Transverse colon (tissue), 4 donors: ENCODE results near the gene GOLGA8S. TPM values are rescaled to one million over a fixed set of nuclear protein-coding genes. Genes with fewer than 3 reads are reported as not detected.
"Not testable (repeated sequence)": the region's sequence is repeated elsewhere in the genome, so short reads cannot be mapped to it uniquely, and the experiment has no call there.

Experiments
- DNase-seq: peaks from one replicate; pipeline ENCODE4 v3.0.0-alpha.2; 2019
- H3K27ac ChIP-seq, 4 donors: fragments of 200-600 bp; sonication (generic); 2 replicates each; pipeline ENCODE4 v1.5.1; 2016 to 2018; ENCODE audit warnings: inconsistent platforms in 4 of 4
- H3K27me3 ChIP-seq: fragments of 200-600 bp; sonication (generic); 2 replicates; pipeline ENCODE4 v1.5.1; 2017; ENCODE audit warnings: inconsistent platforms
- H3K36me3 ChIP-seq, 4 donors: fragments of 200-600 bp; sonication (generic); 2 replicates each; pipeline ENCODE4 v1.5.1; 2017 to 2019; ENCODE audit warnings: inconsistent platforms in 4 of 4
- H3K4me1 ChIP-seq, 4 donors: fragments of 200-600 bp; sonication (generic); 2 replicates each; pipeline ENCODE4 v1.5.1; 2017 to 2020; ENCODE audit warnings: inconsistent platforms in 4 of 4
- H3K4me3 ChIP-seq, 4 donors: fragments of 200-600 bp; sonication (generic); 1 replicate in 1 of 4; 2 replicates in 3 of 4; pipeline versions ENCODE4 v1.5.1 to v1.6.1; 2017 to 2019; ENCODE audit warnings: inconsistent platforms in 4 of 4
- H3K9me3 ChIP-seq, 2 donors: fragments of 200-600 bp; sonication (generic); 2 replicates each; pipeline ENCODE4 v1.5.1; 2017 to 2019; ENCODE audit warnings: inconsistent platforms in 2 of 2
- EP300 ChIP-seq: sonication (generic); formaldehyde crosslinking; IDR thresholded peaks from one replicate; pipeline ENCODE4 v1.6.1; 2017; ENCODE audit warnings: antibody characterized with exemption, low read depth
- POLR2A ChIP-seq: fragments of 450-650 bp; IDR thresholded peaks from one replicate; pipeline ENCODE4 v1.6.1; 2016; ENCODE audit warnings: antibody characterized with exemption, mild to moderate bottlenecking, moderate library complexity
- POLR2AphosphoS5 ChIP-seq, 3 donors: sonication (generic); formaldehyde crosslinking; IDR thresholded peaks; one replicate each; pipeline ENCODE4 v1.6.1; 2016; ENCODE audit warnings: antibody characterized with exemption in 3 of 3
- WGBS, 2 donors: methylation state at CpG; one replicate each; pipeline ENCODE4 v1.1.5; 2018; ENCODE audit warnings: low coverage in 1 of 2; 5-methylcytosine and 5-hydroxymethylcytosine counted together
- in situ Hi-C, 4 donors: fragments of 200-750 bp; cut with MboI; loops; one replicate each; pipeline versions ENCODE4 v1.15.0 to v1.15.1; 2017; ENCODE audit warnings: low sequenced_read_pairs in 3 of 4, low pct_ligation_motif_present in 1 of 4, low pct_unique_long_range_greater_than_20kb in 1 of 4
- intact Hi-C: fragments of 100-400 bp; cut with DNase I; formaldehyde crosslinking; loops from one replicate; pipeline ENCODE4 v1.15.1; 2023; ENCODE audit warnings: low total_unique reads
- total RNA-seq, 4 donors: library from RNA; depleted of rRNA; stranded (reverse); fragments of >200 nt; gene quantifications; one replicate each; pipeline ENCODE4 v1.1.0, GENCODE V29; 2016
- TF ChIP-seq, protein P1 (sequence below), 5 experiments: fragments of 200-600 bp in 3 of 5; fragments of 450-650 bp in 2 of 5; sonication (generic) in 3 of 5; IDR thresholded peaks; 1 replicate in 2 of 5; 2 replicates in 3 of 5; pipeline ENCODE4 v1.5.1; 2016 to 2017; ENCODE audit warnings: antibody characterized with exemption in 5 of 5, inconsistent platforms in 3 of 5, mild to moderate bottlenecking in 2 of 5, moderate library complexity in 1 of 5

The GOLGA8S gene
- total RNA-seq, 4 donors from 2014 or later = not detected

DNA sequence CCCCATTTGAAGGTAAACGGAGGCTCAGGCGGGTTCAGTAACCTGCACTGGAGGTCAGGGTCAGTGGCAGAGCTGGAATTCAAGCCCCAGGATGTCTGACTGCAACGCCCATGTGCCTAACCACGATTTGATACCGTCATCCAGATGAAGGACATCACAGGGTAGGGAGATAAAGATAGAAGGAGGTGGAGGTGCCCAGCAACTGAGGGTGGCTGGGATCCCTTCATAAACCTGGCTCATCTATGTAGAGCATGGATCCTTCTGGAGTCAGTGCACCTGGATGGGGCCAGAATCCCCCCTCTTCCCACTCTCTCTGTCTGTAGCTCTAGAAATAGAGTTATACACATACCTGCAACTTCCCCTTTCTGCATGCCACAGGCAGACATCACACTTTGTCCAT lies 41.3 kb downstream of the GOLGA8S start:
- in situ Hi-C loops = no loop called here
- DNase-seq = no peak
- Histone ChIP-seq H3K9me3 (no peaks in the 10 kb centered on the region), H3K4me1 (no peaks in the 10 kb centered on the region), H3K36me3 (no peaks in the 10 kb centered on the region), H3K4me3 (no peak overlapping the region), H3K27me3 (peaks cover 4% of the 10 kb centered on the region), H3K27ac (no peak overlapping the region)
- TF ChIP-seq POLR2AphosphoS5 (IDR thresholded peaks at IDR 0.05) (no peak), POLR2A (no peak), EP300 (no peak)
- TF ChIP-seq, protein P1, sequence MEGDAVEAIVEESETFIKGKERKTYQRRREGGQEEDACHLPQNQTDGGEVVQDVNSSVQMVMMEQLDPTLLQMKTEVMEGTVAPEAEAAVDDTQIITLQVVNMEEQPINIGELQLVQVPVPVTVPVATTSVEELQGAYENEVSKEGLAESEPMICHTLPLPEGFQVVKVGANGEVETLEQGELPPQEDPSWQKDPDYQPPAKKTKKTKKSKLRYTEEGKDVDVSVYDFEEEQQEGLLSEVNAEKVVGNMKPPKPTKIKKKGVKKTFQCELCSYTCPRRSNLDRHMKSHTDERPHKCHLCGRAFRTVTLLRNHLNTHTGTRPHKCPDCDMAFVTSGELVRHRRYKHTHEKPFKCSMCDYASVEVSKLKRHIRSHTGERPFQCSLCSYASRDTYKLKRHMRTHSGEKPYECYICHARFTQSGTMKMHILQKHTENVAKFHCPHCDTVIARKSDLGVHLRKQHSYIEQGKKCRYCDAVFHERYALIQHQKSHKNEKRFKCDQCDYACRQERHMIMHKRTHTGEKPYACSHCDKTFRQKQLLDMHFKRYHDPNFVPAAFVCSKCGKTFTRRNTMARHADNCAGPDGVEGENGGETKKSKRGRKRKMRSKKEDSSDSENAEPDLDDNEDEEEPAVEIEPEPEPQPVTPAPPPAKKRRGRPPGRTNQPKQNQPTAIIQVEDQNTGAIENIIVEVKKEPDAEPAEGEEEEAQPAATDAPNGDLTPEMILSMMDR (IDR thresholded peaks at IDR 0.05) = no peak
- 79 to 100% methylated on average over 1 to 5 of the region's 5 CpGs for whole genome bisulfite sequencing, 2 donors
- intact Hi-C loops = no loop called here

DNA sequence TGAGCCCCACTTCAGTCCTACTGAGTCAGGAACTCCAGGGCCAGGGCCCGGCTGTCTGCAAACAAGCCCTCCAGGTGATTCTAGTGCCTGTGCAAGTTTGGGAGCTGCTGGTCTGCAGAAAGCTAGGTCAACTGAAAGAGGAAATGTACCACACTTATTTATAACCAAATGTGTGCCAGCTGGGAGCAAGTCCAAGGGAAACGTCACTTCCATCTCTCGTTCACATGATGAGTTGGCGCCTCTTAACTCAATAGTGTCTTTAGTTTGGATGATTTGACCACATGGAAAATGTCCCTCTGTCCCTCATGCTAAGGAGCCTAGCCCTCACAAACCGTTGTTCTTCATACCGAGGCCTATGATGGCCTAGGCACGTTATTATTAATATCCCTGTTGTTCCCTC lies 43.2 kb downstream of the GOLGA8S start:
- Histone ChIP-seq H3K9me3 (no peaks in the 10 kb centered on the region), H3K4me3 (no peak overlapping the region), H3K36me3 (no peaks in the 10 kb centered on the region), H3K4me1 (no peaks in the 10 kb centered on the region), H3K27me3 (no peaks in the 10 kb centered on the region), H3K27ac (no peak overlapping the region)
- DNase-seq = no peak
- intact Hi-C loops = no loop called here
- in situ Hi-C loops = no loop called here
- TF ChIP-seq, protein P1 (IDR thresholded peaks at IDR 0.05) = no peak
- TF ChIP-seq POLR2A (no peak), POLR2AphosphoS5 (IDR thresholded peaks at IDR 0.05) (no peak), EP300 (no peak)
- 67 to 83% methylated on average over 2 to 7 of the region's 7 CpGs for WGBS, 2 donors

DNA sequence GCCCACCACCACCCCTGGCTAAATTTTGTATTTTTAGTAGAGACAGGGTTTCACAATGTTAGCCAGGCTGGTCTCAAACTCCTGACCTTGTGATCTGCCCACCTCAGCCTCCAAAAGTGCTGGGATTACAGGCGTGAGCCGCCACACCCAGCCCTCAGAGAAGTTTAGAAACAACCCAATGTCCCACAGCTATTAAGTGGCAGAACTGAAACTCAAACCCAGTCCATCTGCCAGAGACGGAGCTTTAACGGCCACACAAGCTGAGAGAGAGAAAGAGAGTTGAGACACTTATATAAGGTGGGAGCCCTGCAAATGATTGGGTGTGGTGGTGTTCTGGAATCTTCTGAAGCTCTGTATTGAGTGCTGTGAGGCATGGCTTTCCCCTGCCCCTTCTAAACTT lies 43.8 kb downstream of the GOLGA8S start:
- H3K4me3 ChIP-seq, in situ Hi-C loops, H3K36me3 ChIP-seq, intact Hi-C loops, H3K4me1 ChIP-seq, DNase-seq, H3K27ac ChIP-seq, H3K27me3 ChIP-seq, H3K9me3 ChIP-seq: not testable (repeated sequence)
- 81 to 94% methylated on average over 2 to 4 of the region's 4 CpGs for WGBS, 2 donors

DNA sequence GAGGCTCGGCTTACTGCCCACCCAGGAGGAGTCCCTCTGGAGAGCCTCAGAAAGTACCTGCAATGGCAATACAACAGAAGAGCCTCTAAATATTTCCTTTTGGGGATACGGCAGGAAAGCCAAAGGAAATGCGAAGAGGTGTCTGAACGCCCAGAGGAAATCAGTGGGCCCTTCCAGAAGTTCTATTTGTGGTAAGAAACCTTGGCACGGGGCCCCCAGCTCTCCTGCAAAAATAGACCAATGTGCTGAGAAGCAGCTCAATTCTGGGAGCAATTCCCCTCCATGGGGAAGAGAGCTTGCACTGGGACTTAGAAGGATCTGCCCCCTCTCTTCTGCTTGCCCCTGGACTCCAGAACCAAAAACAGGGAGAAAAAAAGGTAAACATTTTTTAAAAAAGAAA lies 44.7 kb downstream of the GOLGA8S start:
- in situ Hi-C loops, intact Hi-C loops, H3K4me3 ChIP-seq, H3K27me3 ChIP-seq, H3K36me3 ChIP-seq, H3K9me3 ChIP-seq, H3K4me1 ChIP-seq, H3K27ac ChIP-seq, DNase-seq: not testable (repeated sequence)
- WGBS, 2 donors = 86 to 93% methylated on average over 5 of the region's 5 CpGs

DNA sequence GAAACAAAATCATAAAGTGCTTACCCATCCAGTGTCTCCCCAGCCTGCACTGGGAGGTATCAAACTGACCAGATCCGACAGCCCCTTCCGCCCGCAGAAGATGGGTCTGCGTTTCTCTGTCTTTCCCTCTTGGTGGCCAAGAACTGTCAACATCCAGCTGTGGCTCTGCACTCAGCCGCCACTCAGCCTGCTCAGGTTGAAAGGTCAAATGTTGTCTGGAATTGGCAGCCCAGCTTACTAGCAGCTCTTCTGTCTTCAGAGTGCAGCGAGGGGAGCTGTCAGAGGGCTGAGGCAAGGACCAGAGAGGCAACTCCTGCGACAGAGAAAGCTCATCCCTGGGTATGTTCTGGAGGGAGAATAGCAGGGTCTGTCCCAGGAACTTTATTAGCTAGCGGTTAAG lies 47.1 kb downstream of the GOLGA8S start:
- TF ChIP-seq POLR2AphosphoS5 (IDR thresholded peaks at IDR 0.05) = no peak
- TF ChIP-seq EP300 = no peak
- no peak for TF ChIP-seq POLR2A
- TF ChIP-seq, protein P1 (IDR thresholded peaks at IDR 0.05) = no peak
- no peak for DNase-seq
- no peaks in the 10 kb centered on the region for H3K36me3 ChIP-seq
- 81 to 83% methylated on average over 1 to 8 of the region's 8 CpGs for WGBS, 2 donors
- H3K4me3 ChIP-seq = no peak overlapping the region
- H3K4me1 ChIP-seq = no peaks in the 10 kb centered on the region
- no peaks in the 10 kb centered on the region for H3K27me3 ChIP-seq
- H3K27ac ChIP-seq = no peak overlapping the region
- in situ Hi-C loops (no loop called here), intact Hi-C loops (no loop called here)
- H3K9me3 ChIP-seq = no peaks in the 10 kb centered on the region
